NCI-H460 (cell line): ENCODE measurements around the gene TFR2. TPM values are rescaled to one million over a fixed set of nuclear protein-coding genes. Genes with fewer than 3 reads are reported as not detected.
"Not testable (repeated sequence)": the region's sequence is repeated elsewhere in the genome, so short reads cannot be mapped to it uniquely, and the experiment has no call there.

Experiments
- DNase-seq: peaks from one replicate; pipeline ENCODE4 v3.0.0-alpha.2; 2016; ENCODE audit warnings: low read depth; ENCODE audit errors: extremely low read depth
- total RNA-seq: library from RNA; depleted of rRNA; stranded (reverse); fragments of >200 nt; shearing (Covaris generic); gene quantifications from 2 replicates; pipeline ENCODE4 v1.2.3, GENCODE V29; 2014

TFR2 gene
- total RNA-seq, 1 experiment from 2014 or later = 3.8 TPM

GRCh38 chr7:100679129-100679926 is 38.0 kb upstream of the TFR2 start:
- no peak for DNase-seq

- DNase-seq = no peak
Observed at GRCh38 chr7:100678291-100678984, 37.1 kb upstream of the TFR2 start.

GRCh38 chr7:100677308-100678267 is 36.2 kb upstream of the TFR2 start:
- no peak for DNase-seq

GRCh38 chr7:100676501-100677306 is 35.4 kb upstream of the TFR2 start:
- DNase-seq = no peak

- DNase-seq = no peak
Observed at GRCh38 chr7:100675581-100676350, 34.4 kb upstream of the TFR2 start.

GRCh38 chr7:100675105-100675451 is 33.7 kb upstream of the TFR2 start:
- DNase-seq = no peak

- no peak for DNase-seq
Observed at GRCh38 chr7:100674411-100675104, 33.2 kb upstream of the TFR2 start.

GRCh38 chr7:100673942-100674410 is 32.6 kb upstream of the TFR2 start:
- DNase-seq = no peak

GRCh38 chr7:100673302-100673941 is 32.1 kb upstream of the TFR2 start, which contains the start of gene GNB2:
Gene GNB2 (plus strand): TSS chr7:100673740. CDS start chr7:100676266, 2,526 bp downstream.
- DNase-seq = peak; percentile 99

GRCh38 chr7:100671353-100672327 is 30.3 kb upstream of the TFR2 start:
- DNase-seq = no peak

GRCh38 chr7:100670074-100670473 is 28.7 kb upstream of the TFR2 start:
- DNase-seq = no peak

GRCh38 chr7:100669106-100669505 is 27.8 kb upstream of the TFR2 start:
- not testable (repeated sequence) for DNase-seq

- no peak for DNase-seq
Observed at GRCh38 chr7:100668069-100668449, 26.7 kb upstream of the TFR2 start.

- DNase-seq = no peak
Observed at GRCh38 chr7:100667331-100668068, 26.1 kb upstream of the TFR2 start.

GRCh38 chr7:100665168-100665726 is 23.9 kb upstream of the TFR2 start:
- no peak for DNase-seq
